Tibial artery (tissue), 4 donors: ENCODE results near the gene CXCR2.

Experiments
- DNase-seq, 2 donors: peaks; one replicate each; pipeline ENCODE4 v3.0.0-alpha.2; 2019
- H3K27ac ChIP-seq, 2 donors: fragments of 200-600 bp; sonication (generic) in 1 of 2; 1 replicate in 1 of 2; 2 replicates in 1 of 2; pipeline ENCODE4 v1.5.1; 2018 to 2019; ENCODE audit warnings: mild to moderate bottlenecking in 1 of 2
- H3K27me3 ChIP-seq, 2 donors: fragments of 200-600 bp; sonication (generic) in 1 of 2; one replicate each; pipeline versions ENCODE4 v1.5.1 to v1.6.0; 2016 to 2019
- H3K36me3 ChIP-seq, 3 donors: fragments of 200-600 bp; sonication (generic) in 2 of 3; one replicate each; pipeline ENCODE4 v1.5.1; 2016 to 2019; ENCODE audit warnings: mild to moderate bottlenecking in 2 of 3
- H3K4me1 ChIP-seq, 4 donors: fragments of 200-600 bp; sonication (generic) in 2 of 4; 1 replicate in 3 of 4; 2 replicates in 1 of 4; pipeline ENCODE4 v1.5.1; 2016 to 2019
- H3K4me3 ChIP-seq, 2 donors: fragments of 200-600 bp; sonication (generic) in 1 of 2; 1 replicate in 1 of 2; 2 replicates in 1 of 2; pipeline ENCODE4 v1.5.1; 2018 to 2019; ENCODE audit warnings: mild to moderate bottlenecking in 2 of 2
- H3K9me3 ChIP-seq, 3 donors: fragments of 200-600 bp; sonication (generic) in 1 of 3; one replicate each; pipeline ENCODE4 v1.5.1; 2016 to 2019
- intact Hi-C: fragments of 100-400 bp; cut with DNase I; formaldehyde crosslinking; loops from one replicate; pipeline ENCODE4 v1.15.0; 2023; ENCODE audit warnings: low total_unique reads
- TF ChIP-seq, protein P1 (sequence below), 2 experiments: fragments of 200-600 bp in 1 of 2; fragments of 450-650 bp in 1 of 2; IDR thresholded peaks; one replicate each; pipeline ENCODE4 v1.5.1; 2017 to 2019; ENCODE audit warnings: antibody characterized with exemption in 2 of 2, mild to moderate bottlenecking in 1 of 2, moderate library complexity in 1 of 2

Gene CXCR2

DNA sequence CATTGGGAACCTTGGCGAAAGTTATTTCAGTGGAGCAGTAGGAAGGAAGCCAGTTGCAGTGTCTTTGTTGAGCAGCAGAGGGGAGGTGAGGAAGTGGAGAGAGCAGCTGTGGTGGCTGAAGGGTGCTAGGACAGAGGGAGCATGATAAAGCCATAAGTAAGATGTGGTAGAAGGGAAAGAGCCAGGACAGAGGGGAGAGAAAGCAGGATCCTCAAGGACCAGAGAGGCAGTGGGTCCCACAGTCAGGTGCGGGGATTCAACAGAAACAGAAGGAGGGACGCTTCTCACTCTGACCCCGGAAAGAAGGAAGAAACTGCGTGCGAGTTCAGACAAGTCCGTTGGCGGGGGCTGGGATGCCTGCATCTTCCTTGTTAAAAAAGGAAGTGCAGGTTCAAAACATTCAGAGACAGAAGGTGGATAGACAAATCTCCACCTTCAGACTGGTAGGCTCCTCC is at the start of gene CXCR2:
CXCR2 (plus strand) TSS at position 403 of the 455 bp plus-strand sequence. CDS start 8,774 bp downstream, outside the sequence.
- no peaks in the 10 kb centered on the region for H3K4me1 ChIP-seq
- TF ChIP-seq, protein P1, sequence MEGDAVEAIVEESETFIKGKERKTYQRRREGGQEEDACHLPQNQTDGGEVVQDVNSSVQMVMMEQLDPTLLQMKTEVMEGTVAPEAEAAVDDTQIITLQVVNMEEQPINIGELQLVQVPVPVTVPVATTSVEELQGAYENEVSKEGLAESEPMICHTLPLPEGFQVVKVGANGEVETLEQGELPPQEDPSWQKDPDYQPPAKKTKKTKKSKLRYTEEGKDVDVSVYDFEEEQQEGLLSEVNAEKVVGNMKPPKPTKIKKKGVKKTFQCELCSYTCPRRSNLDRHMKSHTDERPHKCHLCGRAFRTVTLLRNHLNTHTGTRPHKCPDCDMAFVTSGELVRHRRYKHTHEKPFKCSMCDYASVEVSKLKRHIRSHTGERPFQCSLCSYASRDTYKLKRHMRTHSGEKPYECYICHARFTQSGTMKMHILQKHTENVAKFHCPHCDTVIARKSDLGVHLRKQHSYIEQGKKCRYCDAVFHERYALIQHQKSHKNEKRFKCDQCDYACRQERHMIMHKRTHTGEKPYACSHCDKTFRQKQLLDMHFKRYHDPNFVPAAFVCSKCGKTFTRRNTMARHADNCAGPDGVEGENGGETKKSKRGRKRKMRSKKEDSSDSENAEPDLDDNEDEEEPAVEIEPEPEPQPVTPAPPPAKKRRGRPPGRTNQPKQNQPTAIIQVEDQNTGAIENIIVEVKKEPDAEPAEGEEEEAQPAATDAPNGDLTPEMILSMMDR (IDR thresholded peaks at IDR 0.05): no peak
- peak in 1 of 2 donors; percentile 41 for DNase-seq
- peaks cover 0 to 17% of the 10 kb centered on the region in 2 donors for H3K27me3 ChIP-seq
- H3K36me3 ChIP-seq: no peaks in the 10 kb centered on the region
- intact Hi-C loops: no loop called here
- H3K9me3 ChIP-seq: peaks cover 0 to 13% (median 11%) of the 10 kb centered on the region in 3 donors
- no peak within 1 kb of the TSS for H3K4me3 ChIP-seq
- H3K27ac ChIP-seq: no peak within 1 kb of the TSS

DNA sequence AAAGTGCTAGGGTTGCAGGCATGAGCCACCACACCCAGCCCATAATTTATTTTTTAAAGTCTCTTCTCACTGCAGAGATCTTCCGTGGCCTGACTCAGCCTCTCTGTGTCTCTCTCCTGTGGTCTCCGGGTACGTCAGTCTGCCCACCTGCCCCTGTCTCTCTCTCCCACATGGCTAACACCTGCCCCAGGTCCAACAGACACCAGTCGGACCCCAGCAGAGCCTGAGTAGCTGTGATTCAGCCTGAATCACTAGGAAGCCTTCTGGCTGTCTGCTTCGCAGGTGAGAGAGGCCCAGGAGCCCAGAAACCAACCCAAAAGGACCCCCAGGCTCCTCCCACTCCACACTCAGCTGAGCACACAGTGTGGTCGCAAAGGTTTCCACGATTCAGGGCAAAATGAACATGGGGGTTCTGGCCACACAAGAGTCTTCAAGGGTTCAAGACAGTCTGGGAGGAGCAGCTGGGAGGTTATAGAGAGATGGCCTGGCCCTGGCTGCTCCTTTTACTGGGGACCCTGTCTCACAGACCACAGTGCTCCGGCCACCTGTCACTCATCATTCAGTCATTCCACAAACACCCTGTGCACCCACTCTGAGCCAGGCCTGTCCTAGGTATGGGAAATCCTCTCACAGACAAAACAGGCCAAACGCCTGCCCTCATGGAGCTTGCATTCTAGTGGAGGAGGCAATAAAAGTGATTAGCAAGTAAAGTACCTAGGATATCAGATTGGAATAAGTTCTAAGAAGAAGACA is 48.2 kb upstream of the CXCR2 start:
- Histone ChIP-seq H3K9me3 (no peaks in the 10 kb centered on the region), H3K27ac (no peak overlapping the region), H3K4me3 (no peak overlapping the region), H3K4me1 (no peaks in the 10 kb centered on the region), H3K36me3 (no peaks in the 10 kb centered on the region), H3K27me3 (peaks cover 0 to 15% of the 10 kb centered on the region in 2 donors)
- TF ChIP-seq, protein P1 (IDR thresholded peaks at IDR 0.05): no peak
- intact Hi-C loops: no loop called here
- DNase-seq: no peak

DNA sequence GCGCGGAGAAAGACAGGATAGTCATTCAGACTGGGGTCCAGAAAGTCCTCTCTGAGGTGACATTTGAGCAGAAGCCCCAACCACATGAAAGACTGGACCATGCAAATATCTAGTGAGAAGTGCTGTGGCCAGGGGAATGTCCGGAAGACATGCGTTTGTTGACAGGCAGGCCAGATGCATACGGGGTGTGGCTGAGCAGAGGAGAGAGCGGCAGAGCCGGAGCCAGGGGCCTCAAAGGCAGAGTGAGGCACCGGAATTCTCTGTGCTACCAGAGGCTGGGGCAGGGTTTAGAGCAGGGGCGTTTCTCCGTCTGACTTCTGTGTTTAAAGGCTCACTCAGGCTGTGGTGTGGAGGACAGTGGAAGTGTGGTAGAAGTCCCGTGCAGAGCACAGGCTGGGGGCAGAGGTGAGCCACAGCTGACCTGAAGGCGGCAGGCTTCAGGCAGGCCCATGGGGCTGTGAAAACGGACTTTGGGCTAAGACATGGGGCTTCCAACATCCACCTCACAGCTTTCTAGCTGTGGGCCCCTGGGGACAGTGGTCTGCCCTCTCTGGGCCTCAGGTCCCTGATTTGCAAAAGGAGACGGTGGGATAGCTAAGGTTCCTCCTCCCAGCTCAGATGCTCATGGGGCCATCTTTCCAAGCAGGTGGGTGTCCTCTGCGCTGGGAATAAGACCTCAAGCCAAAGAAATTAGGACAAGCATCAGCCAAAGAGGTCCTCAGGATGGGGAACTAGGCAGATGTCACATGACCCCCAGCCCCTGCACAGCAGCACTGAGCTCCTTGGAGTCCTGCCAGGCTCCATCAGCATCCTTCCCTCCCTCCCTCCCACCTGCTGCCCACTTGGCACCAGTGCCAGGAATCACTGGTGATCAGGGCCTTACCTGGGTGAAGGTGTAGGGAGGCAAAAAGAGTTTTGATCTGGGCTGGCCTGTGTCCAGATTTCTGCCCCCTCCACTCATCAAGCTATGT is 45.6 kb upstream of the CXCR2 start:
- TF ChIP-seq, protein P1 (IDR thresholded peaks at IDR 0.05): no peak
- H3K9me3 ChIP-seq: no peaks in the 10 kb centered on the region
- no peak for DNase-seq
- H3K4me1 ChIP-seq: no peaks in the 10 kb centered on the region
- no peaks in the 10 kb centered on the region for H3K36me3 ChIP-seq
- peaks cover 0 to 6% of the 10 kb centered on the region in 2 donors for H3K27me3 ChIP-seq
- intact Hi-C loops: no loop called here
- H3K27ac ChIP-seq: no peak overlapping the region
- no peak overlapping the region for H3K4me3 ChIP-seq

DNA sequence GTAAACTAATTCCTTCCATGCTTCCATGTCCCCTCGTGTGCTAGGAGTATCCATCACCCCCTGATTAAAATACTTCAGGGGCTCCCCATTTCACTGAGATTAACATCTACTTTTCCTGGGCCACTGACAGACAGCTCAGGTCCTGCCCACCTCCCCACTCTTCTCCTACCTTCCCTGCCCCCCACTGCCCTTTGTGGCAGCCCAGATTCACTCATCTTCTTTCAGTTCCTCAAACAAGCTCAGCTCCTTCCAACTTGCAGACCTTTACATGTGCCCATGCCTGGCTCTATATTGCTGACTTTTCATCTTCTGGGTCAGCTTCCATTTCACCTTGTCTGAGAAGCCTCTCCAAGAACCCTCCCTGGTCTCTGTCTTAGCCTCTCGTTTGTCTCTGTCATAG is 44.8 kb upstream of the CXCR2 start:
- peaks cover 0 to 6% of the 10 kb centered on the region in 2 donors for H3K27me3 ChIP-seq
- H3K27ac ChIP-seq: no peak overlapping the region
- no peak overlapping the region for H3K4me3 ChIP-seq
- no peaks in the 10 kb centered on the region for H3K4me1 ChIP-seq
- TF ChIP-seq, protein P1 (IDR thresholded peaks at IDR 0.05): no peak
- intact Hi-C loops: no loop called here
- no peak for DNase-seq
- no peaks in the 10 kb centered on the region for H3K36me3 ChIP-seq
- H3K9me3 ChIP-seq: peaks cover 0 to 1% (median 0%) of the 10 kb centered on the region in 3 donors

DNA sequence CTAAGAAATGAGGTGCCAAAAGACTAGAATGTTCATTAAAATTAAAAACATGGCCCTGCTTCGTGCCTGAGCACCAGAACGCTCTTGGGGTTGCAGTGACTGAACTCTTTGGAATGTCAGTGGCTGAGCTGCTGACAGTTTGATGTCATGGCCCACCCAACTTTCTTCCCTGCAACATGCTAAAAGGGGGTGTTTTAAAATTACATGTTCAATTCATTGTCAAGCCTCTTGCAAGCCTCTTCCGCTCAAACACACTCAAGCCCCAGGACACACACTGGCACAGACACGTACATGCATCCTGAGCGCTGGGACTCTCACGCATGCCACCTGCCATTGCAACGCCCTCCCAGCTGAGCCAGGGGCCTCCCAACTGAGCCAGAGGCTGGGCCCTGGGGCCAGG is 44.1 kb upstream of the CXCR2 start:
- Histone ChIP-seq H3K4me1 (no peaks in the 10 kb centered on the region), H3K4me3 (no peak overlapping the region), H3K9me3 (peaks cover 0 to 8% (median 4%) of the 10 kb centered on the region in 3 donors), H3K36me3 (no peaks in the 10 kb centered on the region), H3K27ac (no peak overlapping the region), H3K27me3 (peaks cover 0 to 6% of the 10 kb centered on the region in 2 donors)
- intact Hi-C loops: no loop called here
- TF ChIP-seq, protein P1 (IDR thresholded peaks at IDR 0.05): no peak
- DNase-seq: no peak
